Ovary (tissue), 3 donors: ENCODE results near the gene ELP4.

Source experiments
- EP300 ChIP-seq: sonication (generic); formaldehyde crosslinking; IDR thresholded peaks from one replicate; pipeline ENCODE4 v1.6.1; 2017; ENCODE audit warnings: antibody characterized with exemption
- POLR2A ChIP-seq: fragments of 450-650 bp; IDR thresholded peaks from one replicate; pipeline ENCODE4 v1.6.1; 2017; ENCODE audit warnings: antibody characterized with exemption, mild to moderate bottlenecking, moderate library complexity
- TF ChIP-seq, protein P1 (sequence below), 3 donors: fragments of 450-650 bp in 2 of 3; fragments of 200-600 bp in 1 of 3; IDR thresholded peaks; one replicate each; pipeline versions ENCODE4 v1.5.1 to v1.8.0; 2016 to 2022; ENCODE audit warnings: antibody characterized with exemption in 3 of 3, mild to moderate bottlenecking in 1 of 3
- donor health status: DM: no; HTN: no; CAD: no.

DNA sequence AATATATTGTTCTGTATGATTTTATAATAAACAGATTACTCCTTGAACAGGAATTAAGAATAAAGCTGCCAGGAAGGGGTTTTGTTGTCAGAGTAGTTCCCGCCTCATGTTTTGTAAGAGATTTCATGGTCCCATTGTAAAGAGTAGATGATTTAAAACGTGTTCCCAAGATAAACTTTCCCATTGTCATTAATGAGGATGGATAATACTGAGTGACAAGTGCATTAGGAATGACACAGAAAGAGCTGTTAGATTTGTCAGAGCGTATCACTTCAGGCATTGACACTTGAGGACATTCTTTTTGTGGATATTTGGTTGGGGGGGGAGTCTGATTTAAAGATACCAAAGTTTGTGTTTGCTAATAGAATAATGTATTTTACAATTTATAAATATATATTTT, 154.6 kb downstream of the ELP4 start:
- no peak for TF ChIP-seq POLR2A
- TF ChIP-seq, protein P1, sequence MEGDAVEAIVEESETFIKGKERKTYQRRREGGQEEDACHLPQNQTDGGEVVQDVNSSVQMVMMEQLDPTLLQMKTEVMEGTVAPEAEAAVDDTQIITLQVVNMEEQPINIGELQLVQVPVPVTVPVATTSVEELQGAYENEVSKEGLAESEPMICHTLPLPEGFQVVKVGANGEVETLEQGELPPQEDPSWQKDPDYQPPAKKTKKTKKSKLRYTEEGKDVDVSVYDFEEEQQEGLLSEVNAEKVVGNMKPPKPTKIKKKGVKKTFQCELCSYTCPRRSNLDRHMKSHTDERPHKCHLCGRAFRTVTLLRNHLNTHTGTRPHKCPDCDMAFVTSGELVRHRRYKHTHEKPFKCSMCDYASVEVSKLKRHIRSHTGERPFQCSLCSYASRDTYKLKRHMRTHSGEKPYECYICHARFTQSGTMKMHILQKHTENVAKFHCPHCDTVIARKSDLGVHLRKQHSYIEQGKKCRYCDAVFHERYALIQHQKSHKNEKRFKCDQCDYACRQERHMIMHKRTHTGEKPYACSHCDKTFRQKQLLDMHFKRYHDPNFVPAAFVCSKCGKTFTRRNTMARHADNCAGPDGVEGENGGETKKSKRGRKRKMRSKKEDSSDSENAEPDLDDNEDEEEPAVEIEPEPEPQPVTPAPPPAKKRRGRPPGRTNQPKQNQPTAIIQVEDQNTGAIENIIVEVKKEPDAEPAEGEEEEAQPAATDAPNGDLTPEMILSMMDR (IDR thresholded peaks at IDR 0.05) = no peak
- no peak for TF ChIP-seq EP300
